NCI-H2171 (cell line): ENCODE data around the gene CHN1.

Experiments used
- DNase-seq: peaks from one replicate; lab custom pipeline; 2025; lab: John Stamatoyannopoulos, UW

Gene CHN1

DNA sequence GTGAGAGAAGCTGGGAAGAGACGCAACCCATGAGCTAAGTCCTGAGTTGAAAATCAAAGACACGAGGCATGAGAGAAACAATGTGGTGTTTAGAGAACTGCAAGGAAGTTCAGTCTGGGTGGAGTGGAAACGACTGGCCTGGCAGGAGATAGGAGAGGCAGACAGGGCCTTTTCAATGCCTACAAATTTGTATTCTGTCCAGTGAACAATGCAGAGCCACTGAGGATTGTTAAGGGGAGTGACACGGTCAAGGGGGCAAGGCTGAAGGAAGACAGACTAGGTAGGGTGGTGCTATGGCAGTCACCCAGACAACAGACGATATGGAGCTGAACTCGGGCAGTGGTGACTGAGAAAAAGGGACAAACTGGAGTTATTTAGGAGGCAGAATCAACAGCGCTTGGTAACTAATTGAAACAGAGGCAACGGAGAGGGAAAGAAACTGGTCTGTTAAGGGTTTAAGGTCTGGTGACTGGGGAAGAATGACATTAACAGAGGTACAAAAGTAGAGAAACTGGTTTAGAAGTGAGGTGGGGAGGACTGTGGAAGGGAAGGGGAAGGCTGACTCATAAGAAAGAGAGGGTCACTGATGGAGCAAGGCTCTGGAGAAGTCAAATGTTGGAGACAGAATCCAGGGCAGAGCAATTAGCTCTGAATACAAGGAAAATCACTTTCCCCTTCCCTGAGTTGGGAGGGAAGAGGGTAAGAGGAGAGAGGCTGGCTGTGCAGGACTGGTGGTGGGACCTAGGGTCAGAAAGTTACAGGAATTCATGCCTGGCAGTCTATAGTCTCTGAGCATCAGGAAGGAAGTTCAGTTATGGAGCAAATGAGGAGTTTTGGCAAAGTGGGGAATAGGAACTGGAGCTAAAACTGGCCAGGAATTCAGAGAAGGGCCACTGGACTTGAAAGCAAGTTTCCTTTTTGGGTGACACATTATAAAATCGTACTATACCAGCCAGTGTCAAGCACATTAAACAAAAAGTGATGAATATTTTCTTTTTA lies 177.5 kb downstream of the CHN1 start:
- DNase-seq, result no peak

DNA sequence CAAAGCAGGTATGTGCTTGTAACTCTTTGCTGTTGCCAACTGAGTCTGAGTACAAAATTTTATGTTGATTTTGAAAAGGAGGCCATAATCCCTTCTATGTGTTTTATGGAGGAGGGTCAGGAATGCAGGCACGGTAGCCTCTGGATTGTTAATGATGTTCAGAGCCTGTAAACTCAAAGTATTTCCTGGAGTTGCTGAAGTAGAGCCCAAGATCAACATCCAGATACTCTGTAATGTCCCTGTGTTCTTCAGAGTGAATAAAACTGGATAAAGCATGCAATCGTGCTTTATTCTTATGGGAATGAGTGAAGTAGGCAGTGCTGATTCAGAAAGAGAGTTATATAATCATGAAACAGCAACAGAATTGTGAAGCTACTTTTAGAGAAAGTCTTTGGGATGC lies 179.1 kb downstream of the CHN1 start:
- DNase-seq, result no peak

DNA sequence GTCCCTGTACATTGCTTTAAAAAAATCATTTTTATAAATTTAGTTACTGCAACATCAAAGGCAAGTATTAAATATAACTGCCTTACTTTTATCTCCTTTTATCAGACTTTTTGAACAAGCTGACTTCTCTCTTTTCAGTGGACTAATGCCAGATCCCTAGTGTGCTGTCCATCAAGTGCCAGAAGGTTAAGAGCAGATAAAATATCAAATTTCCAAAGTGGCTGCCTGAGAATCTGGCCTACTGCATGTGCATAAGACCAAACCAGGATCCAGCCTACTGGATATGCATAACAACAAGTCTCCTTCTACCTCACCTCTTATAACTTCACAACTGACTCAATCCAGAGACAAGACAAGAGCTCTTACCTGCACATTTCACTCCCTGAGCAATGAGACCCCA lies 181.1 kb downstream of the CHN1 start:
- peak; percentile 2 for DNase-seq

DNA sequence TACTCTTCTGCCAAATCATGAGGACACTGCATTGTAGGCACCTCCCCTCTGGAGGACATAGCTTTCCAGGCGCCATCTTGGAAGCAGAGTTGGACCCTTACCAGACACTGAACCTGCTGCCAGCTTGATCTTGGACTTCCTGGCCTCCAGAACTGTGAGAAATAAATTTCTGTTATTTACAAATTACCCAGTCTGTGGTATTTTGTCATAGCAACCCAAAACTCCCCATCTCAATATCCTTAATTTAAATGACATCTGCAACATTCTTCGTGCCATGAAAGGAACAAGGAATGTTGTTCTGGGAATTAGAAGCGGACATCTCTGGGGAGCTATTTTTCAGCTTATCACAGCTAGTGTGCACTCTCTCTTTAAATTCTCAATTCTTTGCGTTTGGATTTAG lies 183.6 kb downstream of the CHN1 start:
- no peak for DNase-seq

DNA sequence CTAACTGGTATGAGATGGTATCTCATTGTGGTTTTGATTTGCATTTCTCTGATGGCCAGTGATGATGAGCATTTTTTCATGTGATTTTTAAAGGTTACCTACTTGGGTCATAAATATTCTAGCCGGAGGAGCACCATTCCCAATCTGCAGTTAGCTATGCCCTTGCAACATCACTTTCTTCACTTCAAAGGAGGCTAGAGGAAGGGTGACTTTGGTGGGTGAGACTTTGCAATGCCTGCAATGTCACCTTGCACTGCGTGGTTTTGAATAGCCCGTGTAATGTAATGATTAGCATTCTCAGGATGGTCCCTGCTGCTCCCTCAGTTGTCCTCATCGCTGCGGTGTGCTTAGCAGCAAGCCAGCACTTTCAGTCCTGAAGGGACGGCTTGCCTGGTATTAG lies 184.8 kb downstream of the CHN1 start:
- no peak for DNase-seq

DNA sequence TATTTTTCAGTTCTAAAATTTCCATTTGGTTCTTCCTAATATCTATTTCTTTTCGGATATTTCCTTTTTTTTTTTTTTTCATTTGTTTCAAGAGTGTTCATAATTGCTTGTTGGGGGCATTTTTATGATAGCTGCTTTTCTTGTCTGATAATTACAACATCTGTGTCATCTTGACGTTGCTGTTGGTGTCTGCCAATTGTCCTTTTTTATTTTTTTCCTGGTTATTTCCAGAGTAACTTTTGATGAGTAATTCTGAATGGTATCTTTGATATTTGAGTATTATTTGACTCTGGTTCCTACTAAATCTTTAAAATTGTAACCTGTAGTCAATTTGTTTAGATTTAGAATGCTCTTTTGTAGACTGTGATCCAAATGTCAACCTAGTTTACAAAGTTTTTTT lies 189.7 kb downstream of the CHN1 start:
- DNase-seq, result no peak

DNA sequence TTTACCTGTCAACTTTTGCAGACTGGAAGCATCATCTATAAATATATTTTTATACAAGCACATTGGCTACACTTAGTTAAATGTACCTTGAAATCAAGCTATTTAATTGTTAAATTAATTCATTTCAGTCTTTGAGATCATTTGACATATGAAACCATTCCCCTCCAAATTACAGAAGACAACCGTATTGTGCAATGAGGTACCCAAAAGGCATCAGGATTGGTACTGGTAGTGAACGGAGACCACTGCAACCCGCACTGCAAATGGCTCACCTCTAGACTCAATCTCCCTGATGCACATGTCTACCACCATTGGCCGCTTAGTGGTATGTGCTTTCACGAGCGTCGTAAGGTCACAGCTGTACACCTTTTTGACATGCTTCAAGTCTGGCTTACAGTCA lies 193.1 kb downstream of the CHN1 start:
- DNase-seq, result no peak

DNA sequence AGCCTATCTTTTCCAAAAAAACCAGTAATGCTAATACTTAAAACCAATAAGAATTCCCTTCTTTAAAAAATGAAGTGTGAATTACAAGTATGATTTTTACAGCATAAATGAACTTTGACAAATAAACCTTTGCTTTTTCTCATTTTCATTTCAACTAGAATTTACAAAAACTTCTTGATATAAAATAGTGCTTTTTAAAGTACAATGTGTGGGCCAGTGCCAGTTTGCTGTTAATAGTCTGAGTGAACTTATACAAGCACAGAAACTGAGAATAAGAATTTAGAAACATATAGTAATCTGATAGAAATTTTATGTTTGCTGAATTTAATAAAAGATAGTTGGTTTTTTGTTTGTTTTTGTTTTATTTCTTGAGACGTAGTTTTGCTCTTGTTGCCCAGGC lies 197.2 kb downstream of the CHN1 start:
- no peak for DNase-seq

DNA sequence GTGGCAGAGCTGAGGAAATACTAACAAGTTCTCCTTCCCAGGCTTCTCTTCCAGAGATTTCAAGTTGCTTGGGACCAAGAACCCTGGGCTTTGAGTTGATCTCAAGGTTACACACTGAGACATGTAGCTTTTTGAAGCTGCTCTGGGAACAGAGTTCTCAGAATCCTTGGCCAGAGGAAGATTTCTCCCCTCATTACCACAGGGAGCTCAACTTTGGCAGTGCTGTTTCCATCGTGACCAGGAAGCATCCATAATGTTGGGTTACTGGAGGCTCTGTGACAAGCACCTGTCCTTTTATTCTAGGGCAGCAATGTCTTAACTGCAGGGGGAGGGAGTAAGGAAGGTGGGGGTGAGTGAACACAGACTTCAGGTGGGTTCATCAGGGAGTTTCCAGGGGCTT lies 199.4 kb downstream of the CHN1 start:
- DNase-seq, result no peak

DNA sequence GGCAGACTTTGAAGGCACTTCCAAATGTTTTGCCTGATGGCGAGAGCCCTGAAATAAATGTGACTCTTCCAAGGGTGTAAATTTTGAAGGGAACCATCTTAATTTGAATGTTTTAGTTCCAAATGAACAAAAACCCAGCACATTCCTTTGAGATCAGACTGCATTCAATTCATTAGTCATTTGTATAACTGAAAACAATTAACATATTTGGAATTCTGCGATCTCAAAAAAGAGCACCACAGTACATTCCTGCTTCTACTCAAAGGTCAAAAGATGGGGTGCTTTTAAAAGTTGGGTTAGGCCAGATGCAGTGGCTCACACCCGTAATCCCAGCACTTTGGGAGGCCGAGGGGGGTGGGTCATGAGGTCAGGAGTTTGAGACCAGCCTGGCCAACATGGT lies 202.7 kb downstream of the CHN1 start:
- DNase-seq, result no peak

DNA sequence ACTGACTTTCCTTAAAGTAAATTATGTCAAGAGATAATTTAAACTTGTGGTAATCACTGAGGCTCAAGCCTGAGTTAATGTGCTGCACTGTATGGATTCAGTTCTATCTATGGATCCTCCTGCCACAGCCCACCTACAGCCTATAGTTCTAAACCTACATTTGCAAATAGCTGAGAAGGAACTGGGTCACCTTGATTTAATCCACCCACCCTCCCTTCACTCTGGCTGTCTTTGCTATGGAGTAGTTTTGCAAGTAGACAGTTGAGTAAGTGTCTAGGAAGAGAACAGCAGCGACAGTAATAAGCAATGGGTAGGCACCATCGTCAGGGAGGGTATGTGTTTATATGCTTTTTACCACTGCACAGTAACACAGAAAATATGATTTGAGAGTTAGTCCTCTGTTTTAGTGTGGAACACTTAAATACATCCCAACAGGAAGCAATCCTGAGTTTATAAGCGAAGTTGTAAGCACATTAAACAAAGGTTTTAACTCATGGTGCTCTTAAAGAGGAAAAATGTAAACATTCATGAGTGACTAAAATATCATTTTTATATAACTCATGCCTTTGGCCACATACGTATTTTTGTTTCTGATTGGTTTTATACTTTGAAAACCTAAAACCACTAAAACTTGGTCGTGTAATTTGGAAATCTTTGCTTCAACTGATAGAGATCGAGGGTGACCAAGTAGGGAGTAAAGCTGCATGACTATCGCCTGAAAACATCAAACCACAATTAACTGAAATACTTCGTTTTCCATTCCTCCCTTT lies 204.6 kb downstream of the CHN1 start:
- DNase-seq, result no peak

DNA sequence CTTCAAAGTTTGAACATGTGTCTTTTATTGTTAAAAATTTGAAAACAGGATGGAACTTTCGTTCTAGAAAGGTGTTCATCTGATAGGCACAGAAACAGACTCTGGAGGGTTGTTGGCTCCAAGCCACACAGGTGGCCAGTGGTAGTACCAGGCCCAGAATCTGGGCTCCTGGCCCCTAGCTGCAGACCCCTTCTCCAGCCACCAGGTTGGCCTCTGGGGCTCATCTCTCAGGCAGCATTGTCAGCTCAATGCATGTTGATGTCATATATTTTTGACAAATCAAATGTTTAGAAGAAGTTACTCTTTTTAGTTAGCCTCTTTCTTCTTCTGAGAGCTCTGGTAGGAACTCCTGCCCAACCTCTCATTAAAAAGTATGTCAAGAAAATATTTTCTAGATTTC lies 206.4 kb downstream of the CHN1 start:
- no peak for DNase-seq

DNA sequence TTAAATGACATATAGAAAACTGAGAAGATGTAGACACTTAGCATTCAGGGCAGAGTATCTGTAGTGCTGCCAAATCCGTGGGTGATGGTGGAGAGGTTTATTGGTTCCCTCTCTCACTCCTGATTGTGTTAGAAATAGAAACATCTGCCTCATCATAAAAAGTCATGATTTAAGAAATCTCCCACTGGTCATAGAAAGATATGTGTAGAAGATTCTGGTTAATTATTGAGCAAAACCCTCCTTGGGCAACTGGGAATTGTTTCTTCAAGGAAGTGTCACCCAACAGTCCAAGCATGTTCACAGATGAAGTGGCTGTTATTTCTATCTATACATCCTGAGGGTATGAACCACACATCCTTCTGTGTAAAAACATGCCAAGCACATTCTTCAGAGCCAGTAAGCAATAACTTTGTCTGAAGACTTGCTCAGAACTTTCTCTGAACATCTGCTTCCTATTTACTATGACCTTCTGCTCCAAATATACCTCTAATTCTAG lies 207.4 kb downstream of the CHN1 start:
- DNase-seq, result no peak

DNA sequence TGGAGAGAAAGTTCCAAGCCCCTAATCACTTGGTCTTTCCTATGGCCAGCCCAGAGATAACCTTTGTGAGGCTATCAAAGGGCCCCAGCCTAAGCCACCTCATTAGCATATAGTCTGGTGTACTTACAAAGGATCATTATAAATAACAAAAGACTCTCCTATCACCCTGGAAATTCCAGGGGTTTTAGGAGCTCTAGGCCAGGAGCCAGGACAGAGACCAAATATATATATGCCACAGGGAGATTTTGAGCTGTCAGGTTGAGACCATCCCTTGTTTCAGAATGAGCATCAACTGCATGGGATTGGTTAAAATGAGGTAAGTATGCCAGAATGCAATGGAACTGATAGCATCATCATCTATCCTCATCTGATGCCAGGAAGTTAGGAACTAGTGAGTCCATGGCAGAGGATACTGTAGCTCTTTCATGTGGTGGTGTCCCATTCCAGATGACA lies 208.8 kb downstream of the CHN1 start:
- DNase-seq, result no peak

DNA sequence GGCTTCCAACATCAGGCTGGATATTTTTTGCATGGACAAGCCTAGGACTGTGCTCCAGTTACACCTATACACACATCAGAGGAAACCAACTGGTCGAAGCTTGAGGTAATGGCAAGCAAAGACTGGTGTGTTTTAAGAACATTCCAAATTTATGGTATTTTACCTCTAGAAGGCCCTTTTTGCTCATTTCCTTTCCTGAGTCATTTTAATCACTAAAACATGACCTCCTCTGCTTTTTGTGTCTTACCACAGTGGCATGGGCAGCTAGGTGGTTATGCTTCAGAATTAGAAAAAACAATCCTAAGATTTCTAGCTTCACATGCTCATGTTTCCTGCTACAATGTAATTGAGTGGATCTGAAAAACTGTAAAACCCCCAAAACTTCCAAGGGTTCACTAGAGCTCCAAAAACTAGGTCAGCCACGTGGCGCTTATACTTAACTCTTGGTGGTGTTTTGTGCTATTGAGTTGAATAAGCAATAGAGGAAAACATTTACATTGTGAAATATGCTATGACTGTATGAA lies 210.3 kb downstream of the CHN1 start:
- no peak for DNase-seq

DNA sequence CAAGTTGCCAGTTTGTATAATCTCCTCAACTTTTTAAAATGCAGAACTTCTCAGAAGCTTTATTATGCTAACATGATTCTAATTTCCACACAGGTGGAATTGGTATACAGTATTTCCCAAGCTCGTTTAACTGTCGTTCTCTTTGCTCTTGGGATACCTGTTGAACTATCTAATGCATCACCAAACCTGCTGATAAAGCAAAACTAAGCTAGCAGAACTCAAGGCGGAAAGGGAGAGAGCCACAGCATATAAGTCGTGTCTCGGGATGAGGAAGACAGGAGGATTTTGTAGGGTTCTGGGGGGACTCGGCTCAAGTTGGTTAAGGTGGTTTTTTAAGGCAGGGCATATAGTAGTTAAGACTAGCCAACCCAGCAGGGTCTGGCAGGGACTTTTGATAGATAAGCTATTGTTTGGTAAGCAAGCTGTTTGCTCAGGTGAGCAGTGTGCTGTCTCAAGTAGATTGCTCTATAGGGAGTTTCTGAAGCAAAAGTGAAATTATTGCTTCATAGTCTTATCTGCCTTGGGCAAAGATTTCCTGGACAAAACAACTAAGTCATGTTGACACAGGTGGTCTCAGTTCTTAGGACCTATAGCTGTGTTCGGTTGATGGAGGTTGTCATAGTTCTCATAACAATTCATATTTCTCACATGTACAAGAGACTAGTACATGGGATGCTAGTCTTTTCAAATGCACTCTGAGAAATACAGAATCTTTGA lies 212.7 kb downstream of the CHN1 start:
- DNase-seq, result no peak

DNA sequence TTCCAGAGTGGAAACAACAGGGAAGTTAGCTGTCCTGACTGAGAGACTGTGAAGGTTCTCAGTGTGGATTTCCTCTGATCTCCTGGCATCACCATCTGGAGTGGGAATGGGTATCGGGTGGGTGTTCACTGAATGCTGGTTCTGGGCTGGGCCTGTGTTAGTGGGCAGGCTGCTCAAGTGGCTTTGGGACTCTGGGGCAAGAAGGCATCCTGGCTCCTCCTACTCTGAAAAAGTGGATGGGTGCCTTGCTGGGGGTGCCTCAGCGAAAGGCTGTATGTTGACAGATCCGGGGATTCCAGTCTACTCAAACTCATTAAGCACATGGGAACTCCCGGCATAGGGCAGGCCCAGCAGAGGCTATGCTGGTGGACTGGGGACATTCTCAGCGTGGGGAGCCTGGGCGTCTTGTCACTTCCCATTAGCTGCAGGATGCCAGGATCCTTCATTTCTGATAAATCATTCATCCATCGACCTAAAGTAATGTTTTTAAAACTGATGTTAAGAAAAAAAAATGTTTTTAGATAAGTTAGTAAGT lies 213.4 kb downstream of the CHN1 start:
- DNase-seq, result no peak

DNA sequence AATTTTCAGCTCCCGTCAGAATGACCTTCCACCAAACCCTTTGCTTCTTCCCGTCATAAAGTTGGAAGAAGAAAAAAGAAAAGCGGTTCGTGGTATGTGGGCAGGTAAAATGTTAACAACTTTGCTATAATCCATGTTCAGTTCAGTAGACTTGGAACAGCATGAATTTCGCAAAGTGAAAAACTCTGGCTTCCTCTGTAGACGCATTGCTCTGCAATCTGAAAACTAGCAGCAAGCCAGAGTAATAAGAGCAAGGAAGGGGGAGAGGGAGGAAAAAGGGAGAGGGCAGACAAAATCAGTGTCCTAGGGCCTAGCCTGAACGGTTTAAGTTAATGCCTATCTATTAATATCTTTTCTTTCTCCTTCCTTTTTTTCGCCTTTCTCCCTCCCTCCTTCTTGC lies 214.2 kb downstream of the CHN1 start:
- no peak for DNase-seq

DNA sequence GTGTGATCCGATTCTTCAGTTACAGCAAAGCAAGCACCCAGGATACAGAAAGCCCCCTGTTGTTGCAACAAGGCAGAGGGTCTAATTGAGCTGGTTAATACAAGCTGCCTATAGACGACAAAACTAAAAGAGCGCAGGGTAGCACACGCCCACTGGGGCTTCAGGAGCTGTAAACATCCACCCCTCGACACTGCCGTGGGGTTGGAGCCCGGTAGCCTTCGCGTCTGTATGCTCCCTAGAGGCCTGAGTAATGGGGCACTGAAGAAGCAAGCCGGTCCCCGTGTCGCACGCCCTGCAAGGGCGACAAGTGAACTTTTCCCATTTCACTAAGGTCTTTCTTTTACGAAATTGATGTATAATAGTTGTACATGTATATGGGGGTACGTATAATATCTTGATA lies 216.2 kb downstream of the CHN1 start:
- DNase-seq, result no peak

DNA sequence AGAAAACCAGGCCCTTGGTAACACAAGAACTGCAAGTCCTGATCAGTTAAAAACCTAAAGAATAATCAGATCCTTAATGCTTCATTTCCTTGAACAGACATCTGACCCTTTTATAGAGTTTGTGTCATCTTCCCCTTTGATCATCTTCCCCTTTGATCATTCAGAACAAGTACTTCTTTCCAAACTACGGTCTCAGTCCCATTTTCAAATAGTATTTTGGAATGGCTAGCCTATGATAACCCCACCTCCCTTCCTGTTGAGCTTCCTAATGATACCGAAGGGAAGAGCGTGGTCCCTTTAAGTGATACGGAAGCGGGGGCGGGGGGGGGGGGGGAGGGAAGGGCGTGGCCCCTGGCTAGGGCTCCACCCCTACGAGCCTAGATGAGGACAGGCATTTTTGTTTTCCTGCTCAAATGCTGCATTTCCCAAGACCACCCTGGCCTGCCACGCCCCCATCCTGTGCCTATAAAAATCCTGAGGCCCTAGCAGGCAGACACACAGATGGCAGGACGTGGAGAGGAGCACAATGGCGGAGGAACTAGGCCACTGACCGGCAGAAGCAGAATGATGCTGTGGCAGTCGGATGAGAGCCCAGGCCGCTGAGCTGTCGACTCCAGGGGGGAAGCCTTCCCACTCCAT lies 216.8 kb downstream of the CHN1 start:
- no peak for DNase-seq

DNA sequence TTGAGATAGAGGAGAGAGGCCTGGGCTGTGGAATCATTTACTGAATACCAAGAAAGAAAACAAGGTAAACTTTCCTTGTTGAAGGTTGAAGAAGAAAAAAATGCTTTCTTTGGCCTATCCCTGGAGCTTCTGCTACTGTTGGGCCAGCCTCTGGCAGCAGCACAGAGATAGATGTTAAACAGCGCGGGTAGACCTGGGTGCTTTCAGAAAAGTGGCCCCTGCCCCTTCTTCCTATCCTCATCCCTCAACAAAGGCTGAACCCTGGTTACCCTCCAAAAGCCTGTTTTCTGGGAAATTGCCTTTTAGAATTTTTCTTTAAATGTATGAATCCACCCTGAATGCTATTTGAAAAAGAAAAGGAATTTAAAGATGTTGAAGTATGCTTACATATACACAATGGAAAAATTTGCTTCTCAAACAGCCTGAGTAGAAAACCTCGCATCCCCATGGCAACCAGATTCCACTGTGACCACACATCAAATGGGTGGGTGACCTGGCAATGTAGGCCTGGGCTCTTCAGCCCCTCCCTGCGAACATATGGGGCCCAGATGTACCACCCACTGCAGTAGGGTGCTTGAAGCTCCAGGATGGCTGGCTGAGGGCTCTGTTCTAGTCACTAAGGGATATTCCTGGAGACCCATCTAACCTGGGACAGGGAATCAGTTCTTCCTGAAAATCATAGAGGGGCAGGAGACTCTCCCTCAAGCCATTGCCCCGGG lies 217.5 kb downstream of the CHN1 start:
- no peak for DNase-seq
